ENCODE results near the gene FIG4.
"Not testable (repeated sequence)": the region's sequence is repeated elsewhere in the genome, so short reads cannot be mapped to it uniquely, and the experiment has no call there.

The FIG4 gene

GRCh38 chr6:109799664-109800063, 108.6 kb downstream of the FIG4 start:
- no peaks in the 10 kb centered on the region for H3K9me3 Mint-ChIP-seq
- H3K4me1 Mint-ChIP-seq (ENCODE audit: low read depth in 2 of 2): no peaks in the 10 kb centered on the region
- DNase-seq (no peak), ATAC-seq (replicated peaks) (no peak)
- peaks cover 6% of the 10 kb centered on the region for H3K36me3 Mint-ChIP-seq (ENCODE audit: insufficient read depth)
- H3K27me3 Mint-ChIP-seq: no peaks in the 10 kb centered on the region
- no peak overlapping the region for H3K27ac Mint-ChIP-seq
- H3K4me3 Mint-ChIP-seq: no peak overlapping the region

- ATAC-seq (replicated peaks) (no peak), DNase-seq (no peak)
- Mint-ChIP-seq H3K4me3 (no peak overlapping the region), H3K27ac (no peak overlapping the region), H3K4me1 (ENCODE audit: low read depth in 2 of 2) (no peaks in the 10 kb centered on the region), H3K9me3 (no peaks in the 10 kb centered on the region), H3K36me3 (ENCODE audit: insufficient read depth) (peaks cover 6% of the 10 kb centered on the region), H3K27me3 (no peaks in the 10 kb centered on the region)
Observed at GRCh38 chr6:109800771-109801170, 109.7 kb downstream of the FIG4 start.

DNA sequence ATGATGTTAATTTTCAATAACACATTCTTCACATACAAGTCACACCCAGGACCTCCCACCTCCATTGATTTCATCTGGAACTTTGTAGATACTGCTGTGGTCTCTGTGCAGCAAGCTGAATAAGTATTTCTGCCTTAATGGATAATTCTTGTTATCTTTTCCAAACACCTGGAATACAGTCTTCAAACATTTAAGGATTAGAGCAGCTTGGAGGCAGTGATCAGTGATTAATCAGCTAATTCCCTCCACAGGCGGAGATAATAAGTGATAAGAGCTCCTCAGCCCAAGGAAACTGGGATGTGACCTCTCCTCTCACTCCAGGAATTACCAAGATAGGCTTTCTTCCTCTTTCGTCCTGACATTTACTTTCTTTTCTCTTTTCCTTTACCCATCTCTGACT, 110.7 kb downstream of the FIG4 start:
- Mint-ChIP-seq H3K36me3 (ENCODE audit: insufficient read depth) (peaks cover 6% of the 10 kb centered on the region), H3K9me3 (no peaks in the 10 kb centered on the region), H3K27me3 (no peaks in the 10 kb centered on the region), H3K4me3 (no peak overlapping the region), H3K4me1 (ENCODE audit: low read depth in 2 of 2) (no peaks in the 10 kb centered on the region), H3K27ac (no peak overlapping the region)
- DNase-seq: no peak
- ATAC-seq (replicated peaks): no peak

DNA sequence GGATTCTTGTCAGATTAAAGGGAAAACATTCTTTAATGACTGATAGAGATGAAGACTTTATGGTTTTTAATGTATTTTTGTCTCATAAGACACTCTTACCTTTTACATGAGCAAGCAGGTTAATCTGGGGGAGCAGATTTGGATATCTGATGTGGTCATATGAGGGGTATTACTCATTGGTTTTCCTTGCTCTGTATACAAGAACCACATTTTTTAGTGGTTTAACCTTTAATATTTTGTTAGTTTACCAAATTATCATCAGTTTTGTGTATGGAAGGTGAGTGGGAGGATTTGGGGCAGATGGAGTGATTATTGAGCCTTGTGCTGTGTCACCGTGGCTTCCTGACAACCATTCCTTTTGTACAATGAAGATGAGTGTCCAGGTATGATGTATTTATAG, 112.9 kb downstream of the FIG4 start:
- DNase-seq (no peak), ATAC-seq (replicated peaks) (no peak)
- Mint-ChIP-seq H3K9me3 (no peaks in the 10 kb centered on the region), H3K4me3 (no peak overlapping the region), H3K4me1 (ENCODE audit: low read depth in 2 of 2) (no peaks in the 10 kb centered on the region), H3K27me3 (no peaks in the 10 kb centered on the region), H3K27ac (no peak overlapping the region), H3K36me3 (ENCODE audit: insufficient read depth) (peaks cover 16% of the 10 kb centered on the region)

DNA sequence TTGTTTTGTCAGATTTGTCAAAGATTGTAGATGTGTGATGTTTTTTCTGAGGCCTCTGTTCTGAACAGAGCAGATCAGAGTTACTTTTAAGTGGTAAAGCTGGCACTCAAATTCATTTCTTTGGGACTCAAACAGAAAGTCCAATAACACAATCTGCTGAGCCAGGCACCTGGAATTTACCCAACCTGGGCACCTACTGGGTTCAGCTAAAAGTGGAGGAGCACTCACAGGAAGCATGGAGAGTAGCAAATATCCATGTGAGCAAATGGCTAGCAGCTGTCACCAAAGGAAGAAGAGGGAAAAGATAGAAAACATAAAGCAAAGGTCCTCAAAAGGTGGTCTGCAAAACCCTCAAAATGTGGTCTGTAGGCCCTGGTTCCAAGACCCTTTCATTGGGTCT, 116.8 kb downstream of the FIG4 start:
- Mint-ChIP-seq H3K4me3 (no peak overlapping the region), H3K4me1 (ENCODE audit: low read depth in 2 of 2) (no peaks in the 10 kb centered on the region)

GRCh38 chr6:109808837-109809236, 117.7 kb downstream of the FIG4 start:
- no peak overlapping the region for H3K4me3 Mint-ChIP-seq
- no peaks in the 10 kb centered on the region for H3K27me3 Mint-ChIP-seq
- DNase-seq (no peak), ATAC-seq (replicated peaks) (no peak)
- no peak overlapping the region for H3K27ac Mint-ChIP-seq
- no peaks in the 10 kb centered on the region for H3K4me1 Mint-ChIP-seq (ENCODE audit: low read depth in 2 of 2)
- no peaks in the 10 kb centered on the region for H3K9me3 Mint-ChIP-seq
- peaks cover 9% of the 10 kb centered on the region for H3K36me3 Mint-ChIP-seq (ENCODE audit: insufficient read depth)

More for the DNA sequence above, 116.8 kb downstream of the FIG4 start:
- Mint-ChIP-seq H3K9me3 (no peaks in the 10 kb centered on the region), H3K27me3 (no peaks in the 10 kb centered on the region), H3K27ac (peak overlapping the region in 1 of 2 donors; percentile 62), H3K36me3 (ENCODE audit: insufficient read depth) (peaks cover 9% of the 10 kb centered on the region)
- DNase-seq (no peak), ATAC-seq (replicated peaks) (no peak)

- no peak overlapping the region for H3K27ac Mint-ChIP-seq
Observed at GRCh38 chr6:109815054-109815453, 124.0 kb downstream of the FIG4 start.

GRCh38 chr6:109816452-109817374, 125.6 kb downstream of the FIG4 start:
- H3K27me3 Mint-ChIP-seq: no peaks in the 10 kb centered on the region
- no peaks in the 10 kb centered on the region for H3K4me1 Mint-ChIP-seq (ENCODE audit: low read depth in 2 of 2)
- H3K27ac Mint-ChIP-seq: no peak overlapping the region
- H3K9me3 Mint-ChIP-seq: no peaks in the 10 kb centered on the region
- ATAC-seq (replicated peaks) (no peak), DNase-seq (no peak)
- H3K4me3 Mint-ChIP-seq: no peak overlapping the region
- no peaks in the 10 kb centered on the region for H3K36me3 Mint-ChIP-seq (ENCODE audit: insufficient read depth)

More at GRCh38 chr6:109815054-109815453, 124.0 kb downstream of the FIG4 start:
- ATAC-seq (replicated peaks) (no peak), DNase-seq (no peak)
- no peaks in the 10 kb centered on the region for H3K4me1 Mint-ChIP-seq (ENCODE audit: low read depth in 2 of 2)
- no peaks in the 10 kb centered on the region for H3K27me3 Mint-ChIP-seq
- H3K36me3 Mint-ChIP-seq (ENCODE audit: insufficient read depth): no peaks in the 10 kb centered on the region
- H3K9me3 Mint-ChIP-seq: no peaks in the 10 kb centered on the region
- no peak overlapping the region for H3K4me3 Mint-ChIP-seq

GRCh38 chr6:109820706-109821350, 129.7 kb downstream of the FIG4 start:
- DNase-seq: no peak
- H3K27ac Mint-ChIP-seq: no peak overlapping the region
- H3K27me3 Mint-ChIP-seq: no peaks in the 10 kb centered on the region
- no peaks in the 10 kb centered on the region for H3K36me3 Mint-ChIP-seq (ENCODE audit: insufficient read depth)
- ATAC-seq (replicated peaks): no peak
- H3K4me3 Mint-ChIP-seq: no peak overlapping the region
- no peaks in the 10 kb centered on the region for H3K9me3 Mint-ChIP-seq
- H3K4me1 Mint-ChIP-seq (ENCODE audit: low read depth in 2 of 2): no peaks in the 10 kb centered on the region

- H3K4me1 Mint-ChIP-seq (ENCODE audit: low read depth in 2 of 2): no peaks in the 10 kb centered on the region
- ATAC-seq (replicated peaks) (no peak), DNase-seq (no peak)
- H3K27me3 Mint-ChIP-seq: no peaks in the 10 kb centered on the region
- no peak overlapping the region for H3K4me3 Mint-ChIP-seq
- no peaks in the 10 kb centered on the region for H3K9me3 Mint-ChIP-seq
- no peaks in the 10 kb centered on the region for H3K36me3 Mint-ChIP-seq (ENCODE audit: insufficient read depth)
- H3K27ac Mint-ChIP-seq: no peak overlapping the region
Observed at GRCh38 chr6:109821428-109821827, 130.3 kb downstream of the FIG4 start.

DNA sequence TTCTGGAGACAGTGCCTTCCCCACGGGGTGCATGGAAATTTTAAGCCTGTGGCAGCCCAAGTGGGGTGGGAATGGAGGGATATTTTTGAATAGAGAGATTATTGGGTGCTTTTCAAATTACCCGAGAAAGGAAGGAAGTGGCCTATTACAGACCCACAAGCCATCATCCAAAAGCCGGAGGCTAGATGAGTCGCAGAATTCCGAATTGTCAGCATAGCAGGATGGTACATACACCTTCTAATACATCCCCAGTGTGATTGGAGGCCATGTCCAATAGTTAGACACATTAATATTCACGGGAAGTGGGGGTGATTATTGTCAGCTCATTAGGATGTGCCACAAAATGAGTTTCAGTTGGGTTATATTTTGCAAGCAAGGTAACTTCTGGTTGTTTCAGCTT, 133.0 kb downstream of the FIG4 start:
- H3K9me3 Mint-ChIP-seq: no peaks in the 10 kb centered on the region
- no peaks in the 10 kb centered on the region for H3K4me1 Mint-ChIP-seq (ENCODE audit: low read depth in 2 of 2)
- H3K4me3 Mint-ChIP-seq: no peak overlapping the region
- DNase-seq (no peak), ATAC-seq (replicated peaks) (no peak)
- H3K27ac Mint-ChIP-seq: no peak overlapping the region
- no peaks in the 10 kb centered on the region for H3K27me3 Mint-ChIP-seq
- no peaks in the 10 kb centered on the region for H3K36me3 Mint-ChIP-seq (ENCODE audit: insufficient read depth)

GRCh38 chr6:109826551-109826950, 135.5 kb downstream of the FIG4 start:
- Mint-ChIP-seq H3K27me3 (no peaks in the 10 kb centered on the region), H3K9me3 (peaks cover 3 to 16% of the 10 kb centered on the region in 2 donors), H3K36me3 (ENCODE audit: insufficient read depth) (peaks cover 3% of the 10 kb centered on the region)

DNA sequence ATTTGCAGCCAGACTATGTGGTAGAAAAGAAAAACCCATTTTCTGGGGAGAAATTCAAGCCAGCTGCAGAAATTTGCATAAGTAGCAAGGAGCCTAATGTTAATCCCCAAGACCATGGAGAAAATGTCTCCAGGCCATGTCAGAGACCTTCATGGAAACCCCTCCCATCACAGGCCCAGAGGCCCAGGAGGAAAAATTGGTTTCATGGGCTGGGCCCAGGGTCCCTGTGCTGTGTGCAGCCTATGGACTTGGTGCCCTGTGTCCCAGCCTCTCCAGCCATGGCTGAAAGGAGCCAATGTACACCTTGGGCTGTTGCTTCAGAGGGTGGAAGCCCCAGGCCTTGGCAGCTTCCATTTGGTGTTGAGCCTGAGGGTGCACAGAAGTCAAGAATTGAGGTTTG, 140.3 kb downstream of the FIG4 start:
- H3K9me3 Mint-ChIP-seq: peaks cover 3 to 16% of the 10 kb centered on the region in 2 donors
- not testable (repeated sequence) for ATAC-seq (replicated peaks); H3K4me1 Mint-ChIP-seq (ENCODE audit: low read depth in 2 of 2); H3K27ac Mint-ChIP-seq; DNase-seq; H3K4me3 Mint-ChIP-seq; H3K36me3 Mint-ChIP-seq (ENCODE audit: insufficient read depth); H3K27me3 Mint-ChIP-seq

More at GRCh38 chr6:109826551-109826950, 135.5 kb downstream of the FIG4 start:
- no peaks in the 10 kb centered on the region for H3K4me1 Mint-ChIP-seq (ENCODE audit: low read depth in 2 of 2)
- ATAC-seq (replicated peaks): no peak
- no peak overlapping the region for H3K4me3 Mint-ChIP-seq
- no peak for DNase-seq
- no peak overlapping the region for H3K27ac Mint-ChIP-seq

DNA sequence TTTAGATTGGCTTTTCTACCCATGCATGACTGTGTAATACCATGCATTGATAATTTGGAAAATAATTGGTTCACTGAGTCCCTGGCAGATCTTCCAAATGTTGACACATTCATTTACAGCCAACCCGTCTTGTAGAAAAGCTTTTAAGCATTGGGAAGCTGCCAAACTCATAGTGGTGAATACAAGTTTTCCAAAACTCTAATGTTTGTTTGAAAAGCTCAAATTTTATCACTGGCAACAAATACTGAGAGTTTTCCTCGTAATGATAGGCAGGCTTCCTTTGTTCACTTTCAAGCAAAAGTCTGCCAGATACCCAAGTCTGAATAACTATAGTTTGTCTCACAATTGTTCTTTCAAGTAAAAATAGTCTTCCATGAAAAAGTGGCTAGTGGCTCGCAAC, 143.0 kb downstream of the FIG4 start:
- no peak for ATAC-seq (replicated peaks)
- no peak overlapping the region for H3K27ac Mint-ChIP-seq
- H3K4me1 Mint-ChIP-seq (ENCODE audit: low read depth in 2 of 2): no peaks in the 10 kb centered on the region
- no peak for DNase-seq
- H3K36me3 Mint-ChIP-seq (ENCODE audit: insufficient read depth): peaks cover 3% of the 10 kb centered on the region
- H3K27me3 Mint-ChIP-seq: no peaks in the 10 kb centered on the region
- H3K9me3 Mint-ChIP-seq: peaks cover 3 to 16% of the 10 kb centered on the region in 2 donors
- no peak overlapping the region for H3K4me3 Mint-ChIP-seq

All from effector memory CD8-positive, alpha-beta T cell (primary cell).